Brain pericyte (primary cell): Measurements from ENCODE around the gene SEMA6A.

Source experiments
- DNase-seq: peaks from one replicate; pipeline ENCODE4 v3.0.0-alpha.2; 2012; ENCODE audit warnings: low read depth, low spot score

The SEMA6A gene

GRCh38 chr5:116574367-116575325 is at the start of gene SEMA6A:
SEMA6A (minus strand) TSS chr5:116574823; CDS start chr5:116504944, 69,879 bp downstream.
- peak; percentile 82 for DNase-seq

- no peak for DNase-seq
Observed at GRCh38 chr5:116622375-116623050, 47.9 kb upstream of the SEMA6A start.

- no peak for DNase-seq
Observed at GRCh38 chr5:116621599-116621998, 47.0 kb upstream of the SEMA6A start.

GRCh38 chr5:116616876-116617275 is 42.3 kb upstream of the SEMA6A start:
- no peak for DNase-seq

- DNase-seq, result no peak
Observed at GRCh38 chr5:116614603-116614920, 39.9 kb upstream of the SEMA6A start.

- DNase-seq, result no peak
Observed at GRCh38 chr5:116613445-116613844, 38.8 kb upstream of the SEMA6A start.

- no peak for DNase-seq
Observed at GRCh38 chr5:116612431-116612830, 37.8 kb upstream of the SEMA6A start.

- no peak for DNase-seq
Observed at GRCh38 chr5:116605310-116606070, 30.9 kb upstream of the SEMA6A start.

- no peak for DNase-seq
Observed at GRCh38 chr5:116604805-116605204, 30.2 kb upstream of the SEMA6A start.

- no peak for DNase-seq
Observed at GRCh38 chr5:116600876-116601275, 26.3 kb upstream of the SEMA6A start.

- no peak for DNase-seq
Observed at GRCh38 chr5:116598911-116599310, 24.3 kb upstream of the SEMA6A start.

GRCh38 chr5:116595498-116595897 is 20.9 kb upstream of the SEMA6A start:
- DNase-seq, result no peak

GRCh38 chr5:116593340-116593739 is 18.7 kb upstream of the SEMA6A start:
- DNase-seq, result no peak

GRCh38 chr5:116585227-116585626 is 10.6 kb upstream of the SEMA6A start:
- DNase-seq, result no peak

- no peak for DNase-seq
Observed at GRCh38 chr5:116583862-116584222, 9.2 kb upstream of the SEMA6A start.

- no peak for DNase-seq
Observed at GRCh38 chr5:116583085-116583861, 8.7 kb upstream of the SEMA6A start.

GRCh38 chr5:116581910-116582309 is 7.3 kb upstream of the SEMA6A start:
- no peak for DNase-seq

GRCh38 chr5:116579144-116579543 is 4.5 kb upstream of the SEMA6A start:
- DNase-seq, result no peak

- DNase-seq, result no peak
Observed at GRCh38 chr5:116578676-116579075, 4.1 kb upstream of the SEMA6A start.

- no peak for DNase-seq
Observed at GRCh38 chr5:116577064-116577788, 2.6 kb upstream of the SEMA6A start.
